ENCODE data around the gene ADGRD1. TPM values are rescaled to one million over a fixed set of nuclear protein-coding genes. Genes with fewer than 3 reads are reported as not detected.

The ADGRD1 gene
- total RNA-seq, 1 donor from 2014 or later, result 35.8 TPM

DNA sequence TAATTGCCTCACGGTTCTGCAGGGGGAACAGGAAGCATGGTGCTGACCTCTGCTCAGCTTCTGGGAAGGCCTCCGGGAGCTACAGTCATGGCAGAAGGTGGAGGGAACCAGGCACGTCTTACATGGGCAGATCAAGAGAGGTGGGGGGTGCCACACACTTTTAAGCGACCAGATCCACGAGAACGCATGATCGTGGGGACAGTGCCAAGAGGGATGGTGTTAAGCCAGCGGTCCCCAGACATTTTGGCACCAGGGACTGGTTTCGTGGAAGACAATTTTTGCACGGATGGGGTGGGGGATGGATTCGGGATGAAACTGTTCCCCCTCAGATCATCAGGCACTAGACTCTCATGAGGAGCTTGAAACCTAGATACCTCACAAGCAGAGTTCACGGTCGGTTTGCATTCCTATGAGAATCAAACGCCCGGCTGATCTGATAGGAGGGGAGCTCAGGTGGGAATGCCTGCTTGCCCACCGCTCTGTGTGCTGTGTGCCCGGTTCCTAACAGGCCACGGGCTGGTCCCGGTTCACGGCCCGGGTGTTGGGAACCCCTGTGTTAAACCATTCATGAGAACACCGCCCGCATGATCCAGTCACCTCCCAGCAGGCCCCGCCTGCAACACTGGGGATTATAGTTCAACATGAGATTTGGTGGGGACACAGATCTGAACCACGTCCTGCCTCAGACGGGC is 96.9 kb downstream of the ADGRD1 start:
- peaks cover 16% of the 10 kb centered on the region for H3K4me1 ChIP-seq
- H3K4me3 ChIP-seq, result no peak overlapping the region
- intact Hi-C loops (cut with DNase I), result no loop called here
- H3K27me3 ChIP-seq, result no peaks in the 10 kb centered on the region
- DNase-seq (ENCODE audit: extremely low spot score in 2 of 2), result no peak
- TF ChIP-seq POLR2A (IDR thresholded peaks at IDR 0.05) (no peak), POLR2AphosphoS5 (IDR thresholded peaks at IDR 0.05; ENCODE audit: insufficient read depth in 1 of 2, low read depth in 1 of 2) (no peak)
- TF ChIP-seq, protein P1, sequence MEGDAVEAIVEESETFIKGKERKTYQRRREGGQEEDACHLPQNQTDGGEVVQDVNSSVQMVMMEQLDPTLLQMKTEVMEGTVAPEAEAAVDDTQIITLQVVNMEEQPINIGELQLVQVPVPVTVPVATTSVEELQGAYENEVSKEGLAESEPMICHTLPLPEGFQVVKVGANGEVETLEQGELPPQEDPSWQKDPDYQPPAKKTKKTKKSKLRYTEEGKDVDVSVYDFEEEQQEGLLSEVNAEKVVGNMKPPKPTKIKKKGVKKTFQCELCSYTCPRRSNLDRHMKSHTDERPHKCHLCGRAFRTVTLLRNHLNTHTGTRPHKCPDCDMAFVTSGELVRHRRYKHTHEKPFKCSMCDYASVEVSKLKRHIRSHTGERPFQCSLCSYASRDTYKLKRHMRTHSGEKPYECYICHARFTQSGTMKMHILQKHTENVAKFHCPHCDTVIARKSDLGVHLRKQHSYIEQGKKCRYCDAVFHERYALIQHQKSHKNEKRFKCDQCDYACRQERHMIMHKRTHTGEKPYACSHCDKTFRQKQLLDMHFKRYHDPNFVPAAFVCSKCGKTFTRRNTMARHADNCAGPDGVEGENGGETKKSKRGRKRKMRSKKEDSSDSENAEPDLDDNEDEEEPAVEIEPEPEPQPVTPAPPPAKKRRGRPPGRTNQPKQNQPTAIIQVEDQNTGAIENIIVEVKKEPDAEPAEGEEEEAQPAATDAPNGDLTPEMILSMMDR (IDR thresholded peaks at IDR 0.05), result no peak
- no peak overlapping the region for H3K27ac ChIP-seq
- no peaks in the 10 kb centered on the region for H3K9me3 ChIP-seq
- H3K36me3 ChIP-seq, result no peaks in the 10 kb centered on the region

DNA sequence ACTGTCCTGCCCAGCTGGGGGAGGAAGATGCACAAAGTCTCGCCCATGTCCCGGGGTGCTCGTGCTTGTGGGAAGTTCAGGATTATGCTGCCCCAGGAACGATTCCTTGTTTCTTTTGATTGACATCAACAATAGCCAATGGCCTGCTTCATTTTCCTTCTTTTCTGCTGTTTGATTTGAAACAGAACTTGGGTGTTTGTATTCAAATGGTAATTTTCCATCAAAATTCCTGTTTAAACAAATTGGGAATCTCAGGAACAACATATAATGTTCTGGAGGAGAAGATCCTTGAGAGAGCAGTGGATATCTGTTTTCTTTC is 97.4 kb downstream of the ADGRD1 start:
- no peak overlapping the region for H3K27ac ChIP-seq
- H3K4me1 ChIP-seq, result peaks cover 16% of the 10 kb centered on the region
- DNase-seq (ENCODE audit: extremely low spot score in 2 of 2), result no peak
- H3K9me3 ChIP-seq, result no peaks in the 10 kb centered on the region
- TF ChIP-seq POLR2AphosphoS5 (IDR thresholded peaks at IDR 0.05; ENCODE audit: insufficient read depth in 1 of 2, low read depth in 1 of 2) (no peak), POLR2A (IDR thresholded peaks at IDR 0.05) (no peak)
- TF ChIP-seq, protein P1 (IDR thresholded peaks at IDR 0.05), result no peak
- no peaks in the 10 kb centered on the region for H3K36me3 ChIP-seq
- H3K27me3 ChIP-seq, result no peaks in the 10 kb centered on the region
- intact Hi-C loops (cut with DNase I), result no loop called here
- H3K4me3 ChIP-seq, result no peak overlapping the region

DNA sequence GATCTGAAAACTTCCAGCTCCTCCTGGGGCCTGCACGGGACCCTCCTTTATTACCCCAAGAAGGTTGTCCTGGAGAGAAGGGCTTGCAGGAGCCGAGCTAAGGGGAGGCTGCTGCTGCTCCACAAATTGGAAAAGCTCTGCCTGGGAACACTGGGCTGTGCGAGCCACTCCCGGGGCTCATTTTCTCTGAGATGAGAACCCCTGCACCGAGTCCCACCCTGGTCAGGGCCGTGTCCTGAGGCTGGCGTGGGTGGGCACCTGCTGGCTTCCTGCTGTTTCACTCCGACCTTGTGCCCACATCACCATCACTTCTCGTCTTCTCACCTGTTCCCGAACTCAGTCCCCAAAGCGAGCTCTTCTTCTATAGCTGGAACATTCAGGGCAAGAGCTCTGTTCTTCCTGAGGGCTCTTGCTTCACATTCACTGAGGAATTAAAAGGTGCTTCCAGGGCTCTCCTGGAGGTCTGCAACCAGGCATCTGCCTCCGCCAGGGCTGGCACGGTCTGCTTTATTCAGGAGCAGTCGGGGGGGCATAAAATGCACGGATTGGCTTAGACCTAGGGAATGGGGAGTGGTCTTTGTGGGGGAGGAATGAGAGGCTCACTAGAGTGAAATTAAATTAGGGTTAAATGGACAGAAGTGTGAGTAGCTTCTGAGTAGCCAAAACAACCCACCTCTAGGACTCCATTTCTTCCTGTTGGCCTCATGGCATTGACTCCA is 98.5 kb downstream of the ADGRD1 start:
- Histone ChIP-seq H3K4me3 (no peak overlapping the region), H3K4me1 (peaks cover 14% of the 10 kb centered on the region), H3K36me3 (no peaks in the 10 kb centered on the region), H3K9me3 (no peaks in the 10 kb centered on the region), H3K27ac (no peak overlapping the region), H3K27me3 (no peaks in the 10 kb centered on the region)
- intact Hi-C loops (cut with DNase I), result no loop called here
- TF ChIP-seq POLR2A (IDR thresholded peaks at IDR 0.05), result no peak
- TF ChIP-seq, protein P1 (IDR thresholded peaks at IDR 0.05), result no peak
- TF ChIP-seq POLR2AphosphoS5 (IDR thresholded peaks at IDR 0.05; ENCODE audit: insufficient read depth in 1 of 2, low read depth in 1 of 2), result no peak
- no peak for DNase-seq (ENCODE audit: extremely low spot score in 2 of 2)

DNA sequence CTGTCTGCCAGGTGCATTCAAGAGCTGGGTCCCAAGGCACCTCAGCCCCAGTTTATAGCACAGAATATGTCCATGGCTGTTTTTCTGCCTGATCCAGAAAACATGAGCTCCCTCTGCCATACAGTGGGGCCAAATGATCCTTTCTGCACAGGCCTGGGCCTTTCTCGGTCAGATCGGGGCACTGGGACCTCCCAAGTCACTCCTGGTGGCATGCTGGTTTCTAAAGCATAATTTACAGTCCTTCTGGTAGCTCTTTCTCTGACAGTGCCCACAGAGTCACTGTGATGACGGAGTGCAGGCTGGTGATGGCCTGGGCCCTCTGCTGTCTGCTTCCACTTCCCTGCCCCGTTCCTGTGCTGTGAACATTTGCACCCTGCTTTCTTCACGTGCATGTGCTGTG is 99.2 kb downstream of the ADGRD1 start:
- TF ChIP-seq POLR2AphosphoS5 (IDR thresholded peaks at IDR 0.05; ENCODE audit: insufficient read depth in 1 of 2, low read depth in 1 of 2), result no peak
- TF ChIP-seq POLR2A (IDR thresholded peaks at IDR 0.05), result no peak
- TF ChIP-seq, protein P1 (IDR thresholded peaks at IDR 0.05), result no peak
- no peak for DNase-seq (ENCODE audit: extremely low spot score in 2 of 2)
- intact Hi-C loops (cut with DNase I), result no loop called here
- Histone ChIP-seq H3K27me3 (no peaks in the 10 kb centered on the region), H3K9me3 (no peaks in the 10 kb centered on the region), H3K4me3 (no peak overlapping the region), H3K4me1 (peaks cover 7% of the 10 kb centered on the region), H3K36me3 (no peaks in the 10 kb centered on the region), H3K27ac (no peak overlapping the region)

DNA sequence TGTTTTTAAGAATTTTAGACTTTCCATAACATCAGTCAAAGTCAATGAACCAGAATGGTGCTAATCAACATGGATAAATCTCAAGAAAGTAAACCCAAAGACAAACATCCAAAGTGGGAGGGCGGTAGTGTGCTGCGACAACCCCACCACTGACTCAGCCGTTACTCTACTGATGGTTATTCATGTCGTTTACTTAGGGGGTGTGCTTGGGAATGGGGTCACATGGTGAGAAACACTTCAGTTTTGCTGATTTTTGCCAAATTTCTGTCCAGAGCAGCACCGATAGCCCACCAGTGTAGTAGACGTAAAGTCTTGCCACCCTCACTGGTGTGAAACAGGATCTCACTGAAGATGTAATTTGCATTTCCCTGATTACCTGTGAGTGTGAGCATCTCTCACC is 99.9 kb downstream of the ADGRD1 start:
- Histone ChIP-seq H3K4me3 (no peak overlapping the region), H3K36me3 (no peaks in the 10 kb centered on the region), H3K27ac (no peak overlapping the region), H3K9me3 (no peaks in the 10 kb centered on the region), H3K27me3 (no peaks in the 10 kb centered on the region), H3K4me1 (peaks cover 1% of the 10 kb centered on the region)
- no peak for DNase-seq (ENCODE audit: extremely low spot score in 2 of 2)
- no peak for TF ChIP-seq POLR2AphosphoS5 (IDR thresholded peaks at IDR 0.05; ENCODE audit: insufficient read depth in 1 of 2, low read depth in 1 of 2)
- no peak for TF ChIP-seq POLR2A (IDR thresholded peaks at IDR 0.05)
- TF ChIP-seq, protein P1 (IDR thresholded peaks at IDR 0.05), result no peak
- intact Hi-C loops (cut with DNase I), result no loop called here

All from vagina (tissue), 2 donors.